Eye (tissue), 1 donor: ENCODE data around the gene TENM3.

Source experiments
- DNase-seq: peaks from one replicate; pipeline ENCODE4 v3.0.0-alpha.2; 2015

Gene TENM3

DNA sequence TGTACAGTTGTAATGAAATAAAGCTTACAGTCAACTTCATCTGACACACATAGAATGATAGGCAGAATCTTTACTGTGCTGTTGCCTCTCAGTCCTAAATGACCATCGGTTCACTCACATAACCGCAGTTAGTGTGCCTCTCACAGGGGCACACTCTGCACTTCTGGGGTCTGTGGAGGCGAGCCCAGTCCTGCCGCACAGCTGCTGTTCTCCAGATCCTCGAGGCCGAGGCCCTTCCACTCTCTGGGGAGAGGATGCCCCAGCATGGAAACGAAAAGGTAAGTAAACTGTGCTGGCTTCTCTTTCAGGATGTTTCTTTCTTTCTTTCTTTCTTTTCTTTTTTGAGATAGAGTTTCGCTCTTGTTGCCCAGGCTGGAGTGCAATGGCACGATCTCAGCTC lies 586.0 kb downstream of the TENM3 start:
- no peak for DNase-seq

DNA sequence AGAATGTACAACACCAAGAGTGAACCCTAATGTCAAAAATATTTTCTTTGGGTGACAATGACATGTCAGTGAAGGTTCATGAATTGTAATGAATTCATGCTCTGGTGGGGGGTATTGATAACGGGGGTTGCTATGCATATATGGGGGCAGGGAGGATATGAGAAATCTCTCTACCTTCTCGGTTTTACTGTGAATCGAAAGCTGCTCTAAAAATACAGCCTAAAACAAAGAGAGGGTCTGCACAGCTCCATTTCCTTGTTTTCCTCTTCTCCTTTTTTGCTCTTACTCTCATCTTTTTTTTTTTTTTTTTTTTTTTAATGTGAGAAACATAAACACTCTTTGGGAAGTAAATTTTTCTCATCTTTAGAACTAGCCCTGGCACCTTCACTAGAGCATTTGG lies 588.2 kb downstream of the TENM3 start:
- DNase-seq = no peak

DNA sequence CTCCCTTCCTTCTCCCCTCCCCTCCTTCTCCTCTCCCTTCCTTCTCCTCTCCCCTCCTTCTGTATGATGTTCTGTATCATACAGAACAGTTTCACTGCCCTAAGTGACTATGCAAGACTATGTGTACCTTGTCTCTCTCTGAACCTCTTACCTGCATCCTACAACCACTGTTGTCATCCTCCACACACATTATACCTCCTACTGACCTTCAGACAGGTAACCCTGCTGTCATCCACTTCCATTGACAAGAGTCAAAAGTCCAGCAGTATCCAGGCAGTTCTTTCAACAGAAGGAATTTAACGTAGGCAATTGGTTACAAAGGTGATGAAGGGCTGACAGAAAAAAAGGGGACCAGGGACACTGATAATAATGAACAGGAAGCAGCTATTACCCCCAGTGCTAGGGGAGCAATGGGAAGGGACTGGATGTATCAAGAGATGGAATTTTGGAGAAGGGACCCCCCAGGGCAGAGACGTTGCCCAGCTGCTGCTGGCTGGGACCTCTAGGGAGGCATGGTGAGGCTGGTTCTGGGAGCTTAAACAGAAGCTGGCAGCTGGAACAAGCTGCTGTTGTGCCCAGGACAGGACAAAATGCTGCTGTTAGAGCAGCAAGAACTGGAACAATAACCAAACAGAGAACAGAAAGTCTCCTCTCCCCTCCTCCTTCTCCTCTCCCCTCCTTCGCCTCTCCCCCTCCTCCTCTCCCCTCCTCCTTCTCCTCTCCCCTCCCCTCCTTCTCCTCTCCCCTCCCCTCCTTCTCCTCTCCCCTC lies 589.3 kb downstream of the TENM3 start:
- DNase-seq = no peak

DNA sequence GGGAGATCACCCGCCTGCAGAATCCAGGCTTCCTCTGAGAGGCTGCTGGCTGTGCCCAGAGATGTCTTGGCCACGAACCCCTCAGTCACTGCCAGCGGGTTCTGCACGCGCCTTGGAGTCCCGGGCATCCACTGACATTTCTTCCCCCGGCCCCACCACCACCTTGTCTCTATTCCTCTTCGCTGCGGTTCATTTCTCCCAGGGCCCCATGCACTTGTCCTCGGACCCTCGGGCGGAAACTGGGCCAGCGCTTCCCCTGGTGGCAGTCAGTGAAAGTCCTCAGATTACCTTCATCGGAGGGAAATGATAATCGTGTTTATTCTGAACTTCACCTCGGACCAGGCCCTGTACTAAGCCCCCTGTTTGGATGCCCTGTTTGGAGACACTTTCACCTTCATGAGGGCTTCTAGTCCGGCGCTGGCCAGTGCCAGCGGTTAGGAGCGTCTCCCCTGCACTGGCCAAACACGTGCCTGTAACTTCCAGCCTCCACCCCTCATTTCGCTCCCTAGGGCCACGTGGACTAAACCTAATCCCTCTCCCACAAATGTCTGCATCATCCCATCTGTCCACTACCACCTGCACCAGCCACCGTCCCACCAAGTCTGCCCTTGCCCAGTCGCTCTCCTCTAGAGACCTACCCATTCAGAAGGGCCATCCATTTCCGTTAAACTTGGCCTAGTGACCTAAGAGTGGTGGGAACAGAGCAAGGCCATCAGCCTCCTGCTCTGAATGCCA lies 592.0 kb downstream of the TENM3 start:
- no peak for DNase-seq

DNA sequence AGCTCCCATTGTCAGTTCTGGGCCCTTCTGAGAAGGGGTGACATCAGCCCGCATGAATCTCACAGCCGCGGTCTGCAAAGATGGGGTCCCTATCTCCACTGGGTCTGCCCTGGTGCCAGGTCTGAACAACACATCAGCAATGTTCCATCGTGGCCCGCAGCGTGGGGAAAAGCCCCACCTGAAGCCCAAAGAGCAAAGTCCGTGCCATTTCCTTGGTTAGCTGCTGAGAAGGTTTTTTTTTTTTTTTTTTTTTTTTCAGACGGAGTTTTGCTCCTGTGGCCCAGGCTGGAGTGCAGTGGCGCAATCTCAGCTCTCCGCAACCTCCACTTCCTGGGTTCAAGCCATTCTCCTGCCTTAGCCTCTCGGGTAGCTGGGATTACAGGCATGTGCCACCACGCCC lies 594.6 kb downstream of the TENM3 start:
- DNase-seq = no peak

DNA sequence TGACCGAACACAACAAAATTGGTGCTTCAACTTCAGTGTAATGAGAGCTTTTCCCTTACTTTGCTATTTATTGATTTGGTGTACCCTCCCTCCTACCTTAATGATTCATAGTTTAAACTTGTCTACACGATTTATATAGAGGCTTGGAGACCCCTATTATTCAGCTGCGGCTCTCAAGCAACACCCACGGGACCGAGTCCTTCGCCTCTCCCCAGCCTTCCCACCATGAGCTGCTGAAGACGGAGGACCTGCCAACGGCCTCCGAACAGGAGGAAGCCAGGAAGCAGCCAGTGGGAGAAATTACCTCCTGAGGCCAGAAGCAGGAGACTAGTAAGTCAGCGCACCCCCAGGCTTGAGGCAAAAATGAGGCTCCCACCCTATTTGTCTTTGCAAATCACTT lies 595.3 kb downstream of the TENM3 start:
- DNase-seq = no peak

DNA sequence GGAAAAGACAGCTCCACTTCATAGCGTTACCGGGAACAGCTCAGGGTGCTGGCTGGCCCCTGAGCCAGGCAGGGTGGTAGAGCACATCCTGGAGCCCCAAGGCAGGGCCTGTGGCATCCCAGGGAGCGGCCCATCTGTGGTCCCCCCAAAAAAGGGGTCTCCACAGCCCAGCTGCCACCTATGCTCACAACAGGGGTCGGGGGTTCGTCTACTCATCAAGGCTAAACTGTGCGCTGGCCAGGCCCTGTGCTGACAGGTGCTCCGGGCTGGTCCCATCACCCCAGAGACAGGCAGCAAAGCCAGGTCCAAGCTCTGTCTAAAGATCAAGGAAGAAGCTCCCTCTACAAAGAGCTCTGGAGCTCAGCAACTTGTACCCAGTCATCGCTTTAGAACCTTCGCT lies 596.1 kb downstream of the TENM3 start:
- no peak for DNase-seq

DNA sequence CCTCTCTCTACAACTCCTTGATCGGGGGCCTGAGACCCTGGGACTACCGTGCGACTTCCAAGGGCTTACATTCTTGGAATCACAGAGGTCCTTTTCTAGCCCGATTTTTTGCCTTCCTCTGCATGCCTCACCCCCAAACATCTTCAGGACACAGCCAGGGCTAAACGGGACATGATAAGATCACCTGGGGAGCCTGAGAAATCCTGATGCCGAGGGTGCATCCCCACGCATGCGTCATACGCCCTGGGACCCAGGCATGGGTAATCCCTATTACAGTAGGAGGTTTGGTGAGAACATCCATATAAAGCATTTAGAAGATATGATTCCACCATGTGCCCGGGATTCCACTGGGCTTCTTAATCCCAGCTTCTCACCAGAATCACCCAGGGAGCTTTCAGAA lies 596.9 kb downstream of the TENM3 start:
- no peak for DNase-seq

DNA sequence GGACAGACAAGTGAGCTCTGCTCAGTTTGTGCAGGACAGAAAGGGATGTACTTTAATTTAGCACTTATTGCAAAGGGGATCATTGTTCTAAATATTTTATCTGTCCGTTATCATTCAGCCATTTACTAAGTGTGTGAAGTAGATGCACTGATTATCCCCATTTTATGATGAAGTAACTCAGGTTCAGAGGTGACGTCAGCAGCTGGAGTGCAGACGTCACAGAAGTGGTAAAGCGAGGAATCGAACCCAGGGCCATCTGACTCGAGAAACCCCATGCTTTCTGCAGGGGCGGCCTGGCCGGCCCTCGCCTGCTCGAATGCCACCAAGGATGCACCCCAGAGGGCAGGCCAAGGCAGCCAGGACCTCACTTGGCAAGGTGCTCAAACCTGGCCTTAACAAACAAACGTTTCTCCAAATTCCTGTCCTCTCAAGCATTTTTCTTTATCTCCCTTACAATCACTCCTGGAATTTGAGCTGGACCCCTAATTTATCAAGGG lies 599.0 kb downstream of the TENM3 start:
- DNase-seq = no peak

DNA sequence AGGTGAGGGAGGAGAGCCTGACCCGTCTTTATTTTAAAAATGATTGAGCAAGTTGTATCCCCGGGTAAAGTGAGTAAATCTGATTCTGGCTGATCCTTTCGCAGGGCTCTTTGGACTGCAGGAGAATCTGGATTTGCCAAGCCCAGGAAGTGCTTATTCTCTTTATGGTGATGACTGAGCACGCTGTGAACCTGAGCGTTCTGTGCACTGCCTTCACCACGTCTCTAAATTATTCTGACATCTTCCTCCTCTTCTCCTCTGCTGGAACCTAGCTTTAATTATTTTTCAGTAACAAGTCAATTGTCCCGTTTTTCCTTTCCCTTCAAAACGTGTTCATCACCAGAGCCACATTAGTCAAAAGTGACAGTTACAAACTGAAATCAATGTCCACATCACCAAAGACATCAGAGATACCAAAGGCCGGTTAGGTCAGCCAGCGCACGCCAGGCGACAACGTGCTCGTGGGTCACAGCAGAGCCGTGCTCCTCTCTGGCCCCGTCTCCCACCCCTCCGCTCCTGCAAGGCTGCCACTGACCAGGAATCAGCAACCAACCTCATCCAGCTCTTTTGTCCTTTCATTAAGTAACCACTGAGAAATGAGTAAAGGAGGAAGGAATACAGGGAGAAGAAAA lies 599.7 kb downstream of the TENM3 start:
- DNase-seq = peak; percentile 66

DNA sequence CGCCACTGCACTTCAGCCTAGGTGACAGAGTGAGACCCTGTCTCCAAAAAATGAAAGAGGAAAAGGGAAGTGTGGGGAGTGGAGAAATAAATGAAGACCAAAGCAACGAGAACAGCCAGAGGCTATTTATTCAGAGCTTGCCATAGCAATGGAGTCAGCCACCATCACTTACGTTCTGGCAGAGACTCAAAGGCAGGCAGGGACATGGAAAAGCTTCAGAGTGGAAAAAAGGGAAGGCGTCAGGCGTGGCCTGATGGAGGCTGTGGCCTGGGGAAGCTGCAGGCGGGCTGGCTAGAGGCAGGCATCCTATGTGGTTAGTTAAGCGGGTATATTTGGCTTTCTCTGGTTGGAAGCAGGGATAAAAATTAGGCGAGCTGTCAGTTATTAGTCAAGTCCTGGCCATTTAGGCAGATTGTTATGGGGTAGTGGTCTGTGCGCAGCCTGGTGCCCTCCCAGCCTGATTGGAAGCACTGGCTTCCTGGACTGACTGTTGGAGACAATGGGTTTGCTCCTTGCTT lies 600.7 kb downstream of the TENM3 start:
- peak; percentile 52 for DNase-seq

DNA sequence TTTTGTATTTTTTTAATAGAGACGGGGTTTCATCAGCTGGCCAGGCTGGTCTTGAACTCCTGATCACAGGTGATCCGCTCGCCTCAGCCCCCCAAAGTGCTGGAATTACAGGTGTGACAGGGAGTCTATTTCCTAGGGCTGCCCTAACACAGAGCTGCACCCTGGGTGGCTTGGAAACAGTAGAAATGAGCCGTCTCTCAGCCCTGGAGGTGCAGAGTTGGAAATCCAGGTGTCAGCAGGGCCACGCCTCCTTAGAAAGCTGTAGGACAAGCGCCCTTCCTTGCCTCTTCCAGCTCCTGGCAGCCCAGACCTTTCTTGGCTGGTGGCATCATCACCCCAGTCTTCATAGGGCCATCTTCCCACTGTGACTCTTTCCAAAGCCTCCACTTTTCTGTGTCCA lies 602.4 kb downstream of the TENM3 start:
- no peak for DNase-seq

DNA sequence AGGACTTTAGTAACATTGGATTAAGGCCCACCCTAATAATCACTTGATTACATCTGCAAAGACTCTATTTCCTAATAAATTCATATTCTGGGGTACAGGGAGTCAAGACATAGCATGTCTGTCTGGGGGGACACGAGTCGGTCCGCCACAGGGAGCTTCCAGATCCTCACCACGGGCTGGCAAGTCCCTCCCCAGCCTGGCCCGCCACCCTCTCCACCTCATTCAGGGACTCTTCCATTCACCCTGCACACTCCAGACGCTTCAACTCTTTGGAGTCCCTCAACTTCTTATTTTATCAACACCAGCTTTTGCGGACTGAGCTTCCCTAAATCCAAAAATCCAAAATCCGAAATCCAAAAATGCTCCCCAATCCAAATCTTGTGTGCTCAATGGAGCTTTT lies 602.8 kb downstream of the TENM3 start:
- no peak for DNase-seq

DNA sequence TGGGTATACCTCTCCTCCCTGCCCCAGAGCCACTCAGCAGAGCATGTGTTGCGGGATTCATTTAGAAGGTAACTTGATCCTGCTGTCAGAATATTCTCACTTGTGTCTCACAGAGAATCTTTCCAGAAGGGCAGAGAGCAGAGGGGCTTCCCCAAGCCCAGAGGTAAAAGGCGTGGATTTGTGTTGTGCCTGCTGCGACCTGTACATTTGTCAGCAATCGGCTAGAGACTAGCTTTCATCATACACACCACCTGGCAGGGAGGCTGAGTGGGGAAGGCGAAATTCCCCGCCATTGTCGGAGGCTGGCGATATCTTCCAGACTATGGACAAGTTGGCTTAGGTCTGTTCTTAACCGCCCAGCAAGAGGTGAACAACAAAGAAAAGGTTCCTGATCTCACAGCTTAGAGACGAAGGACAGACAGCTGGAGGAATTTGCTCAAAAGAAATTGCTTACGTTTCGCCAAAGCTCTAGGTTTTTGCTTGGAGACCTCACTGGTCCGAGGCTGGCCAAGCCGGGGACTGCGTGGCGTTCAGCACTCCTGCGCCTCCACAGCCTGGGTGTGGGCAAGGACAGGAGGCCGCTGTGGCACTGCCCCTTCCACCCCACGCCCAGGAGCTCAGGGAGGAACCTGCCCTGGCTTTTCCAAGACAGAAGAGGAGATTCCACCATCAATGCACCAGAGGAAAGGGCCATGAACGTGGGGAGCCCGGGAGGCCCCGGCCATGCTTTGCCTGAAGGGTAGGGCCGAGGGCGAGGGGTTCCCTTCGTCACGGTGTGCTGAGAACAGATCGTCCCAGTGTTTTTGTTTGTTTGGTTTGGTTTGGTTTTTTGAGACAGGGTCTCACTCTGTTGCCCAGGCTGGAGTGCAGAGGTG lies 604.6 kb downstream of the TENM3 start:
- DNase-seq = no peak

DNA sequence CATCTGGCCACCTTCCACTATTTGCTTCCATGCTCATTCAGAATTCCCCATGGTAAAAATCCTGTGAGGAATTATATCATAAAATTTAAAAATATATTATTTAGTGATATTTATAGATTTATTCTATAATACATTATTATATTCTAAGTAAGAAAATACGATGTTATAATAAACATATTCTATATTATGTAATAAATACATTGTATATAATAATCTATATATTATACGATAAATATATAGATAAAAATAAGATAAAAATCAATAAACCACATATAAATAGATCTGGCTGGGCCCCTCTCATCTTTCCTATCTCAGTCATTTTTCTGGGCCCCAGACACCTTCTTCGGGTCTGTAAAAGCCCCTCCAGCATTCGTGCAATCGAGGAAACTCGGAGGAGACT lies 605.5 kb downstream of the TENM3 start:
- no peak for DNase-seq
